Hepatocyte (in vitro differentiated cells): ENCODE measurements around the gene C5AR1.
"Not testable (repeated sequence)": the region's sequence is repeated elsewhere in the genome, so short reads cannot be mapped to it uniquely, and the experiment has no call there.

Source experiments
- EZH2 ChIP-seq: fragments of 200-600 bp; sonication (generic); IDR thresholded peaks from 2 replicates; pipeline ENCODE4 v1.6.1; 2016; ENCODE audit warnings: antibody characterized with exemption, mild to moderate bottlenecking, borderline replicate concordance
- EZH2phosphoT487 ChIP-seq: fragments of 200-600 bp; sonication (generic); IDR thresholded peaks from one replicate; pipeline ENCODE4 v1.6.1; 2018; ENCODE audit warnings: antibody characterized with exemption, mild to moderate bottlenecking, low read depth, moderate library complexity; ENCODE audit not compliant: unreplicated experiment, severe bottlenecking
- TF ChIP-seq, protein P1 (sequence below): fragments of 200-600 bp; sonication (generic); IDR thresholded peaks from 2 replicates; pipeline ENCODE4 v1.5.1; 2016; ENCODE audit warnings: antibody characterized with exemption, mild to moderate bottlenecking; ENCODE audit not compliant: poor library complexity

DNA sequence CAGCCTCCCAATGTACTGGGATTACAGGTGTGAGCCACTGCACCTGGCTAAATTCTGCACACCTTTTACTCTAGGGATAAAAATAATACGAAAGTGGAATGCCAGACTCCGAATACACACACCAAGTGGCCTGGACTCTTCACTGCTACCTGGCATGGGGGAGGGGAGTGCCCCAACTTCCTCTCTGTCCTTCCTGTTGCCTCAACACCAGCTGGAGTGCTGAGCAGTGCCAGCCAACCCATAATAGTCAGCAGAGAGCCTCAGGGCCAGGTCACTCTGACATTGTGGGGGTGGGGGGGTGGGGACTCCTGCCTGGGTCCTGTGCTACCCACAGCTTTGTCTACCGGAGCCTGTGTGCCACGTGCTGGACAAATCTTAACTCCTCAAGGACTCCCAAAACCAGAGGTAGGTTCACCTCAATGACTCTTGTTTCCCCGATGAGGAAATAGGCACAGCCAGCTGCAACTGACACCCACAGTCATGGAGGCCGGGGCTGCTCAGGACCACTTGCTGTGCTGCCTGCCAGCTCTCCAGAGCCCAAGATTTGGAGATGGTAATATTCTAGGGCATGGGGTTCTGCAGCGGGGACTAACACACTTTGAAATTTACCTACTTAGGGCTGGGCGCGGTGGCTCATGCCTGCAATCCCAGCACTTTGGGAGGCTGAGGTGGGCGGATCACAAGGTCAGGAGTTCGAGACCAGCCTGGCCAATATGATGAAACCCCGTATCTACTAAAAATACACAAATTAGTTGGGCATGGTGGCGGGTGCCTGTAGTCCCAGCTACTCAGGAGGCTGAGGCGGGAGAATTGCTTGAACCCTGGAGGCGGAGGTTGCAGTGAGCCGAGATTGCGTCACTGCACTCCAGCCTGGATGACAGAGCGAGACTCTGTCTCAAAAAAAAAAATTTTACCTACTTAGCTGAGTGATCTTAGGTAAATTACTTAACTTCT lies 27.4 kb downstream of the C5AR1 start:
- TF ChIP-seq, protein P1, sequence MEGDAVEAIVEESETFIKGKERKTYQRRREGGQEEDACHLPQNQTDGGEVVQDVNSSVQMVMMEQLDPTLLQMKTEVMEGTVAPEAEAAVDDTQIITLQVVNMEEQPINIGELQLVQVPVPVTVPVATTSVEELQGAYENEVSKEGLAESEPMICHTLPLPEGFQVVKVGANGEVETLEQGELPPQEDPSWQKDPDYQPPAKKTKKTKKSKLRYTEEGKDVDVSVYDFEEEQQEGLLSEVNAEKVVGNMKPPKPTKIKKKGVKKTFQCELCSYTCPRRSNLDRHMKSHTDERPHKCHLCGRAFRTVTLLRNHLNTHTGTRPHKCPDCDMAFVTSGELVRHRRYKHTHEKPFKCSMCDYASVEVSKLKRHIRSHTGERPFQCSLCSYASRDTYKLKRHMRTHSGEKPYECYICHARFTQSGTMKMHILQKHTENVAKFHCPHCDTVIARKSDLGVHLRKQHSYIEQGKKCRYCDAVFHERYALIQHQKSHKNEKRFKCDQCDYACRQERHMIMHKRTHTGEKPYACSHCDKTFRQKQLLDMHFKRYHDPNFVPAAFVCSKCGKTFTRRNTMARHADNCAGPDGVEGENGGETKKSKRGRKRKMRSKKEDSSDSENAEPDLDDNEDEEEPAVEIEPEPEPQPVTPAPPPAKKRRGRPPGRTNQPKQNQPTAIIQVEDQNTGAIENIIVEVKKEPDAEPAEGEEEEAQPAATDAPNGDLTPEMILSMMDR: not testable (repeated sequence)
- TF ChIP-seq EZH2, EZH2phosphoT487: not testable (repeated sequence)
